ENCODE results near the gene TRIO.

TRIO gene

GRCh38 chr5:14376789-14377188 is 233.6 kb downstream of the TRIO start:
- Histone ChIP-seq H3K9me2 (replicated peaks; ENCODE audit: control insufficient read depth, low read length) (no peaks in the 10 kb centered on the region), H3K79me2 (ENCODE audit: control insufficient read depth, low read length) (no peaks in the 10 kb centered on the region), H3K36me3 (ENCODE audit: control insufficient read depth, low read length) (peaks cover 43% of the 10 kb centered on the region), H3K27ac (ENCODE audit: low read depth, low read length) (no peak overlapping the region), H3K4me3 (ENCODE audit: low read length) (no peak overlapping the region), H3K27me3 (ENCODE audit: control insufficient read depth, low read length) (no peaks in the 10 kb centered on the region), H4K20me1 (ENCODE audit: control insufficient read depth, insufficient read depth, low read depth, low read length) (no peaks in the 10 kb centered on the region), H3K4me1 (ENCODE audit: control insufficient read depth, low read length) (peaks cover 23% of the 10 kb centered on the region), H3F3A (ENCODE audit: control insufficient read depth, insufficient read depth) (0 out of 2 replicates have a peak, but pooled peaks cover 3% of the 10 kb centered on the region), H3K9me3 (ENCODE audit: control insufficient read depth, insufficient read depth, low read length) (no peaks in the 10 kb centered on the region), H3K4me2 (ENCODE audit: low read length) (no peak overlapping the region)
- TF ChIP-seq EZH2phosphoT487 (IDR thresholded peaks at IDR 0.05; ENCODE audit: borderline replicate concordance, low read length) = no peak
- TF ChIP-seq CTCF (IDR thresholded peaks at IDR 0.05; ENCODE audit: low read depth, low read length, poor library complexity, severe bottlenecking) = no peak

DNA sequence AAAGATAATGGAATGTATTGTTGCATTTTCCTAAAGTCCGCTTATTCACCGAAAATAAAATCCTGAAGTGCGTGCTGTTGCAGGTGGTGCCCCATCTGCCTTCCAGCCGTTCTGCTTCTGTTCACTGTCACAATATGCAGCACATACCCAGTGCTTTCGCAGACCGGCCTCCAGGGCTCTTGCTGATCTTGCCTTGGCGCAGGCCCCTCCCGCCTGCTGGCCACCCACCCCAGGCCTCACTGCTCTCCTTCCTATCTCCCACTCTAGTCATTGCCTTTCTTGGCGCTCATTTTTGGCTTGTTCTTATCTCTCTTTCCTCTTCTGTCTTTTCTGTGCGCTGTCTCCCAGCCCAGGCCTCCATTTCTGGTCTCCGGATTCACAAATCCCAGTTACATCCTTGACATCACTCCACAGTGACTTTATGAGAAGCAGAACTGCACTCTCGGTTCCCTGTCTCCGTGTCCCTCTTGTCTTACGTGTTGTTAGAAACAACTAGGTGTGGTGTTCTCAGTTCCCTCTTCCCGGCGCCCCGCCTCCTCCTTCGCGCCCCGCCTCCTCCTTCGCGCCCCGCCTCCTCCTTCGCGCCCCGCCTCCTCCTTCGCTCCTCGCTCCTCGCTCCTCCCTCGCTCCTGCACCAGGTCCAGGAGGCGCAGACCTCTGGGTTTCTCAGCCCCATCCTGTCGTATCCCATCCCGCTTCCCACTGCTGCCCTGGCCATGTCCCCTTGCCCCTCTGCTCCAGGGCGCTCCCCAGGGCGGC is 236.8 kb downstream of the TRIO start:
- Histone ChIP-seq H3K27ac (ENCODE audit: low read depth, low read length) (no peak overlapping the region), H3K9me3 (ENCODE audit: control insufficient read depth, insufficient read depth, low read length) (no peaks in the 10 kb centered on the region), H4K20me1 (ENCODE audit: control insufficient read depth, insufficient read depth, low read depth, low read length) (no peaks in the 10 kb centered on the region), H3K4me3 (ENCODE audit: low read length) (no peak overlapping the region), H3K4me1 (ENCODE audit: control insufficient read depth, low read length) (peaks cover 12% of the 10 kb centered on the region), H3F3A (ENCODE audit: control insufficient read depth, insufficient read depth) (no peaks in the 10 kb centered on the region; the same call in 1 of the 2 replicates), H3K4me2 (ENCODE audit: low read length) (no peak overlapping the region), H3K27me3 (ENCODE audit: control insufficient read depth, low read length) (no peaks in the 10 kb centered on the region), H3K36me3 (ENCODE audit: control insufficient read depth, low read length) (peaks cover 37% of the 10 kb centered on the region), H3K9me2 (replicated peaks; ENCODE audit: control insufficient read depth, low read length) (no peaks in the 10 kb centered on the region), H3K79me2 (ENCODE audit: control insufficient read depth, low read length) (no peaks in the 10 kb centered on the region)
- TF ChIP-seq EZH2phosphoT487 (IDR thresholded peaks at IDR 0.05; ENCODE audit: borderline replicate concordance, low read length) (no peak), CTCF (IDR thresholded peaks at IDR 0.05; ENCODE audit: low read depth, low read length, poor library complexity, severe bottlenecking) (no peak)

DNA sequence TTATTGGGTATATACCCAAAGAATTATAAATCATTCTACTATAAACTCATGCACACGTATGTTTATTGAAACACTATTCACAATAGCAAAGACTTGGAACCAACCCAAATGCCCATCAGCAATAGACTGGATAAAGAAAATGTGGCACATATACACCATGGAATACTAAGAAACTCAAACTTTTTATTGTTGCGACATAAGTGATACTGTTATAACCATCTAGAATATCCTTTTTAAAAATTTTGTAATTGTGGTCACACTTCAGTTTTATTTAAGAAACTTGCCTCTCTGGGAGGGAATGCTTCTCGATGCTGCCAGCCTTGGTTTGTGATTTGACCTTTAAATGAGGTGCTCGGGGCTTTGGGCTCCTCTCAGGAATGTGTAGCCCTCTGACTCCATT is 237.6 kb downstream of the TRIO start:
- Histone ChIP-seq H3K9me3 (ENCODE audit: control insufficient read depth, insufficient read depth, low read length) (no peaks in the 10 kb centered on the region), H3K27me3 (ENCODE audit: control insufficient read depth, low read length) (no peaks in the 10 kb centered on the region), H3K9me2 (replicated peaks; ENCODE audit: control insufficient read depth, low read length) (no peaks in the 10 kb centered on the region), H3K4me2 (ENCODE audit: low read length) (no peak overlapping the region), H3K4me3 (ENCODE audit: low read length) (no peak overlapping the region), H3K36me3 (ENCODE audit: control insufficient read depth, low read length) (peaks cover 34% of the 10 kb centered on the region), H3K27ac (ENCODE audit: low read depth, low read length) (no peak overlapping the region), H3F3A (ENCODE audit: control insufficient read depth, insufficient read depth) (no peaks in the 10 kb centered on the region; the same call in 1 of the 2 replicates), H3K79me2 (ENCODE audit: control insufficient read depth, low read length) (no peaks in the 10 kb centered on the region), H3K4me1 (ENCODE audit: control insufficient read depth, low read length) (peaks cover 4% of the 10 kb centered on the region), H4K20me1 (ENCODE audit: control insufficient read depth, insufficient read depth, low read depth, low read length) (no peaks in the 10 kb centered on the region)
- TF ChIP-seq EZH2phosphoT487 (IDR thresholded peaks at IDR 0.05; ENCODE audit: borderline replicate concordance, low read length) = no peak
- no peak for TF ChIP-seq CTCF (IDR thresholded peaks at IDR 0.05; ENCODE audit: low read depth, low read length, poor library complexity, severe bottlenecking)
